Measurements from ENCODE around the gene GATD1.

GATD1 gene

DNA sequence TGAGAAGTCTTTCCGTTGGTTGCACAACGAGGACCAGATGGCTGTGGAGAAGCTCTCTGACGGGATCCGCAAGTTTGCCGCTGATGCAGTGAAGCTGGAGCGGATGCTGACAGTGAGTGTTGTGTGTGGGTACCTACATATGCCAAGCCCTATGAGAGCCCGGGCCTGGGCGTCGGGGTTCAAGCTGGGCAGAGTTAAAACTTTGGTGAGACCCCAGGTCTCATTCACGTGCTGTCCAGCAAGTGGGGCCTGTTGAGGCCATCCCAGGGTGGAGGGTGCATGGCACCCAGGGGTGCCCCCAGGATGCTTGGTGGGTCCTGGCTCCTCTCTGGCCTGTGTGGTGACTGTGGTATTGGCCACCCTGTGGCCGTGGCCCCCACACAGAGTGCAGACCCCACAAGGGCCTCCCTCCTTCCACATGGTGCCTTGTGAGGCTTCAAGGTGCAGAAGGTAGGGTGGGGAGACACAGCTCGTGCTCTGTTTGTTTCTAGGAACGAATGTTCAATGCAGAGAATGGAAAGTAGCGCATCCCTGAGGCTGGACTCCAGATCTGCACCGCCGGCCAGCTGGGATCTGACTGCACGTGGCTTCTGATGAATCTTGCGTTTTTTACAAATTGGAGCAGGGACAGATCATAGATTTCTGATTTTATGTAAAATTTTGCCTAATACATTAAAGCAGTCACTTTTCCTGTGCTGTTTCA, 12.8 kb downstream of the GATD1 start:
- ChIA-PET CTCF (interaction anchor here (0.9 to 1.0 kb wide), 2 partner anchors 36 to 68 kb away, joined by 3 read pairs; no protein-coding TSS in a partner anchor), POLR2A (interaction anchor here (1.2 to 1.7 kb wide), 2 partner anchors 13 to 17 kb away, joined by 3 to 8 read pairs; partner anchors contain the start of genes GATD1 and TALDO1)
- DNase-seq (ENCODE audit: extremely low spot score) = no peak
- TF ChIP-seq LEF1 (IDR thresholded peaks at IDR 0.05; ENCODE audit: borderline replicate concordance) (no peak), ZNF384 (IDR thresholded peaks at IDR 0.05) (no peak), BHLHE40 (IDR thresholded peaks at IDR 0.05; ENCODE audit: borderline replicate concordance) (no peak), L3MBTL2 (conservative IDR thresholded peaks at IDR 0.05) (no peak), ELF4 (IDR thresholded peaks at IDR 0.05) (no peak), HDGF (IDR thresholded peaks at IDR 0.05; ENCODE audit: borderline replicate concordance) (no peak), ARNT (IDR thresholded peaks at IDR 0.05) (no peak)
- TF ChIP-seq, protein P1, sequence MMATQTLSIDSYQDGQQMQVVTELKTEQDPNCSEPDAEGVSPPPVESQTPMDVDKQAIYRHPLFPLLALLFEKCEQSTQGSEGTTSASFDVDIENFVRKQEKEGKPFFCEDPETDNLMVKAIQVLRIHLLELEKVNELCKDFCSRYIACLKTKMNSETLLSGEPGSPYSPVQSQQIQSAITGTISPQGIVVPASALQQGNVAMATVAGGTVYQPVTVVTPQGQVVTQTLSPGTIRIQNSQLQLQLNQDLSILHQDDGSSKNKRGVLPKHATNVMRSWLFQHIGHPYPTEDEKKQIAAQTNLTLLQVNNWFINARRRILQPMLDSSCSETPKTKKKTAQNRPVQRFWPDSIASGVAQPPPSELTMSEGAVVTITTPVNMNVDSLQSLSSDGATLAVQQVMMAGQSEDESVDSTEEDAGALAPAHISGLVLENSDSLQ (IDR thresholded peaks at IDR 0.05) = no peak

DNA sequence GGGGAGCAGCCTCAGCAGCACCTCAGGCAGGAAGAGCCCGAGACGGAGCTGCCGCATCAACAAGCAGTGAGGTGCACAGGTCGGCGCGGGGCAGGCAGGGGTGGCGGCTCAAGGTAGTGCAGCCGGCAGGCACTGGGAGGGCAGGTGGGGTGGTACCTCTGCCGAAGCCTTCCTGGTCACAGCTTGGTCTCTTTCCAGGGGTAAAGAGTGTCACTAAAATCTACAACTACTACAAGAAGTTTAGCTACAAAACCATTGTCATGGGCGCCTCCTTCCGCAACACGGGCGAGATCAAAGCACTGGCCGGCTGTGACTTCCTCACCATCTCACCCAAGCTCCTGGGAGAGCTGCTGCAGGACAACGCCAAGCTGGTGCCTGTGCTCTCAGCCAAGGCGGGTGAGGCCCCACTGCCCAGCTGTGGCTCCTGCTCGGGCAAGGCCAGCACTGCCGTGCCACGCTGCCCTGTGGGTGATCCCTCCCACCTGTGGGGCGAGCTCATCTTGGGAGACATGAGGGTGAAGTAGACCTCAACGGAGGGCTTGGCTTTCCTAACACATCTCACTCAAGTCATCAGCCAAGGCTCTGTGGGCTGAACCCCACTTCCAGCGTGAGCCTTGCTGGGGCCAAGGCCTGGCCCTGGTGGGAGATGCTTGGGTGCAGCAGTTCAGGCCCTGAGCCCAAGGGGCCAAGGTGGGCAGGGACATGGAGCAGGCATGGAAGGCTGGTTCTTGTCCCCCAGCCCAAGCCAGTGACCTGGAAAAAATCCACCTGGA, 13.6 kb downstream of the GATD1 start:
- ChIA-PET POLR2A (interaction anchor here (0.7 to 1.7 kb wide), 2 partner anchors 13 to 15 kb away, joined by 3 to 8 read pairs; partner anchors contain the start of gene GATD1), CTCF (interaction anchor here (0.9 to 1.0 kb wide), 2 partner anchors 35 to 67 kb away, joined by 3 read pairs; no protein-coding TSS in a partner anchor)
- DNase-seq (ENCODE audit: extremely low spot score) = no peak

DNA sequence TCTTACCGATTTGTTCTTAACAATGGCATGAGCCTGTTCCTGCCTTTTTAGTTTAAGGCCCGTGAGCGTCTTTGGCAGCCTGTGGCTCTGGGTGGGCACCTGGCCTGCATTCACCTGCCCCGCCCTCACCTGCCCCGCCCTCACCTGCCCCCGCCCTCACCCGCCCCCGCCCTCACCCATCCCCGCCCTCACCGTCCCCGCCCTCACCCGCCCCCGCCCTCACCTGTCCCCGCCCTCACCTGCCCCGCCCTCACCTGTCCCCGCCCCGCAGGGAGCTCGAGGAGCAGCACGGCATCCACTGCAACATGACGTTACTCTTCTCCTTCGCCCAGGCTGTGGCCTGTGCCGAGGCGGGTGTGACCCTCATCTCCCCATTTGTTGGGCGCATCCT, 14.2 kb downstream of the GATD1 start:
- TF ChIP-seq ELF4 (IDR thresholded peaks at IDR 0.05) (no peak), HDGF (IDR thresholded peaks at IDR 0.05; ENCODE audit: borderline replicate concordance) (no peak), FOXM1 (IDR thresholded peaks at IDR 0.05; ENCODE audit: borderline replicate concordance) (no peak), FOXK2 (IDR thresholded peaks at IDR 0.05) (no peak), ZNF384 (IDR thresholded peaks at IDR 0.05) (no peak), LEF1 (IDR thresholded peaks at IDR 0.05; ENCODE audit: borderline replicate concordance) (no peak), L3MBTL2 (conservative IDR thresholded peaks at IDR 0.05) (no peak), FOXA1 (IDR thresholded peaks at IDR 0.05) (no peak)
- TF ChIP-seq, protein P1 (IDR thresholded peaks at IDR 0.05) = no peak
- DNase-seq (ENCODE audit: extremely low spot score) = no peak
- POLR2A ChIA-PET = interaction anchor here (0.7 kb wide), 1 partner anchor 14 kb away, joined by 3 read pairs; no protein-coding TSS in a partner anchor
- CTCF ChIA-PET = no interaction called here

More for the DNA sequence above, 13.6 kb downstream of the GATD1 start:
- TF ChIP-seq FOXM1 (IDR thresholded peaks at IDR 0.05; ENCODE audit: borderline replicate concordance) (no peak), L3MBTL2 (conservative IDR thresholded peaks at IDR 0.05) (no peak), ZNF384 (IDR thresholded peaks at IDR 0.05) (no peak), ELF4 (IDR thresholded peaks at IDR 0.05) (no peak)
- TF ChIP-seq, protein P1 (IDR thresholded peaks at IDR 0.05) = no peak

DNA sequence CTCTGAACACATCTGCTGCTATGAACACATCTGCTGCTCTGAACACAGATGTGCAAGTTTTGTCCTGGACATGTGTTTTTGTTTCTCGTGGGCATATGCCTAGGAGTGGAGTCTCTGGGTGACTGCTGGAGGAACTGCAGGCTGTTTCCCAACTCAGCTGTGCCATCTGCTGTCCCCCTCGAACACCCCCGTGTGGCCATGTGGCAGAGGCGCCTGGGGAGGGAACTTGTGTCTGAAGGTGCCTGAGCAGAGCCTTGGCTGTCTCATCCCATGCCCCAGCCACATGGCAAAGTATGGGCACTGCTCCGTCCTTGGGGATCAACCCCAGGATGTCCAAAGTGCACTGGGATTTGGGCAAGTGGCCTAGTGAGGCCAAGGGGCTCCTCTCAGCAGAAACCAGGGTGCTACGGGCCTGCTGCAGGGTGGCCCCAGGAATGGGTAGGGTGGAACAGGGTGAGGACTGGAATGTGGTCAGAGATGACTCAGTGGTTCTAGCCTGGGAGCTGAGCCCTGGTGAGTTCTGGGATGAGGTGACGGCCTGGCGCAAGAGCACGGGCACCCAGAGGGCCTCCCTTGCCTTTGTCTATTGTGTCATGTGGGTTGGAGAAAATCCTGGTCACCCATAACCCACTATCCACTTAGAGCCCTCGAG, 14.7 kb downstream of the GATD1 start:
- DNase-seq (ENCODE audit: extremely low spot score) = no peak
- TF ChIP-seq LEF1 (IDR thresholded peaks at IDR 0.05; ENCODE audit: borderline replicate concordance) (no peak), BHLHE40 (IDR thresholded peaks at IDR 0.05; ENCODE audit: borderline replicate concordance) (no peak), FOXA1 (IDR thresholded peaks at IDR 0.05) (no peak), NFRKB (IDR thresholded peaks at IDR 0.05) (no peak), L3MBTL2 (conservative IDR thresholded peaks at IDR 0.05) (no peak), ARNT (IDR thresholded peaks at IDR 0.05) (no peak), TARDBP (IDR thresholded peaks at IDR 0.05) (no peak), SUZ12 (IDR thresholded peaks at IDR 0.05) (no peak), SP1 (IDR thresholded peaks at IDR 0.05) (no peak), FOXM1 (IDR thresholded peaks at IDR 0.05; ENCODE audit: borderline replicate concordance) (no peak), HDGF (IDR thresholded peaks at IDR 0.05; ENCODE audit: borderline replicate concordance) (no peak), FOXK2 (IDR thresholded peaks at IDR 0.05) (no peak)
- TF ChIP-seq, protein P1 (IDR thresholded peaks at IDR 0.05) = no peak
- ChIA-PET CTCF (no interaction called here), POLR2A (no interaction called here)

DNA sequence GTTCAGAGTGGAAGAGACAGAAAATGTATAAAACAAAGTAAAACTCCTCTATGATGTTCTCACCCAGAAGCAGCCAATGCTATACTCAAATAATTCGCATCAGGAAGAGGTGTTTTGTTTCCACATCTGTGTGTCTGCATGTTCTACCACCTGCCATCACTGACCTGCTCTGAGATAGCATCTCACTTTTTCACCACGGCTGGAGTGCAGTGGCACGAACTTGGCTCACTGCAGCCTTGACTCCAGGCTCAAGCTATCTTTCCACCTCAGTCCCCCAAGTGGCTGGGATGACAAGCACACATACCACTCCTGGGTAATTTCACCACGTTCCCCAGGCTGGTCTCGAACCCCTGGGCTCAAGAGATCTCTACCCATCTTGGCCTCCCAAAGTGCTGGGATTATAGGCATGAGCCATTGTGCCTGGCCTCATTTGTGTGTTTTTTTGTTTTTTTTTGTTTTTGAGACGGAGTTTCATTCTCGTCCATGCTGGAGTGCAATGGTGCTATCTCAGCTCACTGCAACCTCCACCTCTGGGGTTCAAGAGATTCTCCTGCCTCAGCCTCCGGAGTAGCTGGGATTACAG, 15.7 kb downstream of the GATD1 start:
- POLR2A ChIA-PET = no interaction called here
- no peak for DNase-seq (ENCODE audit: extremely low spot score)
- CTCF ChIA-PET = no interaction called here
- TF ChIP-seq ARNT (IDR thresholded peaks at IDR 0.05) (no peak), TARDBP (IDR thresholded peaks at IDR 0.05) (no peak)
- TF ChIP-seq, protein P1 (IDR thresholded peaks at IDR 0.05) = no peak
